ENCODE measurements around the gene ZNF846.
"Not testable (repeated sequence)": the region's sequence is repeated elsewhere in the genome, so short reads cannot be mapped to it uniquely, and the experiment has no call there.

Gene ZNF846

DNA sequence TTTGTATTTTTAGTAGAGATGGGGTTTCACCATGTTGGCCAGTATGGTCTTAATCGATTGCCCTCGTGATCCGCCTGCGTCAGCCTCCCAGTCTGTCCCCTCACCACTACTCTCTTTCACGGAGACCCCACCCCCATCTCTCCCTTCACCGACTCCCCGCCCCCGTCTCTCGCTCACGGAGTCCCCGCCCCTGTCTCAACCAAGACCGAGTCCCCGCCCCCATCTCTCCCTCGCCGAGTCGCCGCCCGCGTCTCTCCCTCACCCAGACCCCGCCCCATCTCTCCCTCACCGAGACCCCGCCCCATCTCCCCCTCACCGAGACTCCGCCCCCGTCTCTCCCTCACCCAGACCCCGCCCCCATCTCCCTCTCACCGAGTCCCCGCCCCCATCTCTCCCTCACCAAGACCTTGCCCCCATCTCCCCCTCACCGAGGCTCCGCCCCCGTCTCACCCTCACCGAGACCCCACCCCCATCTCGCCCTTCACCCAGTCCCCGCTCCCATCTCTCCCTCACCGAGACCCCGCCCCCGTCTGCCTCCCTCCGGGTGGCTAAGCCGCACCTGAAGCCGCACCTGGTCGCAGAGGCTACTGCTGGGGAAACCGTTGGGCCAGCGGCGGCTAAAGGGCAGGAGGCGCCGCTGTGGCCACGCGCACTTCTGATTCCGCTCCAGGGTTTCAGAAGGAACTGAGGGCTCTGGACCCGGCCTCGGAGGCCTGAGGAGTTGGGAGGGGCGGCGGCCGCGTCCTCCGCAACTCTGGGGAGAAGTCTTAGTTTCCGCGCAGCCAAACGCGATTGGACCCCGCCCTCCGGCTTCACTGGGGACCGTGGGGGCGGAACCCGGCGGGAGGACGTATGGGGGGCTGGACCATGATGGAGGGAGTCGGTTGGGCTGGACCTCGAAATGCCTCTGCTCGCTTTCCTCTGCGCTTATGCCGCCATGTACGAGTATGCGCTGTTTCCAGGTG is 17.1 kb upstream of the ZNF846 start:
- H3K4me3 ChIP-seq (ENCODE audit: low read depth, low read length): peak overlapping the region; percentile 52

DNA sequence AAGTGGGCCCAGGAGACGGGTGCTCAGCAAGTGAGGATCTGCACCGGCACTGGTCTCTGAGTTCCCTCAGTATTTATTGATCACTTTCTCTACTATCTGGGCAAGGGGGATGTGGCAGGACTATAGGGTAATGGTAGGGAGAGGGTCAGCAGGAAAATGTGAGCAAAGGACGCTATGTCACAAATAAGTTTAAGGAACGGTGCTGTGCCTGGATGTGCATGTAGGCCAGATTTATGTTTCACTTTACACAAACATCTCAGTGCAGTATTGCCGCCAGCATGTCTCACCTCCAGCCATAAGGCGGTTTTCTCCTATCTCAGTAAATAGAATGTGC is 15.6 kb upstream of the ZNF846 start:
- H3K4me3 ChIP-seq (ENCODE audit: low read depth, low read length): not testable (repeated sequence)

DNA sequence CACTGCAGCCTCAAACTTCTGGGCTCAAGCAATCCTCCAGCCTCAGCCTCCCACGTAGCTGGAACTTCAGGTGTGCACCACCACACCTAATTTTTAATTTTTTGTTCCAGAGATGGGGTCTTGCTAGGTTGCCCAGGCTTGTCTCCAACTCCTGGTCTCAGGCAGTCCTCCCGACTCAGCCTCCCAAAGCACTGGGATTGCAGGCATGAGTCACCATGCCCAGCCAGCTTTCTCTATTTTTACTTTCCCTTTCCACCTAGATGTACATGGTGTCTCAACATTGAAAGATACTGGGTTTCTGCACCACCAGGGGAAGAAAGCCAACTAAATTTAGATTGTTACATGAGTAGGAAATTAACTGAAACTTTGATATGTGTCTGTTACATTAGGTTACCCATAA is 13.8 kb upstream of the ZNF846 start:
- no peak overlapping the region for H3K4me3 ChIP-seq (ENCODE audit: low read depth, low read length)

DNA sequence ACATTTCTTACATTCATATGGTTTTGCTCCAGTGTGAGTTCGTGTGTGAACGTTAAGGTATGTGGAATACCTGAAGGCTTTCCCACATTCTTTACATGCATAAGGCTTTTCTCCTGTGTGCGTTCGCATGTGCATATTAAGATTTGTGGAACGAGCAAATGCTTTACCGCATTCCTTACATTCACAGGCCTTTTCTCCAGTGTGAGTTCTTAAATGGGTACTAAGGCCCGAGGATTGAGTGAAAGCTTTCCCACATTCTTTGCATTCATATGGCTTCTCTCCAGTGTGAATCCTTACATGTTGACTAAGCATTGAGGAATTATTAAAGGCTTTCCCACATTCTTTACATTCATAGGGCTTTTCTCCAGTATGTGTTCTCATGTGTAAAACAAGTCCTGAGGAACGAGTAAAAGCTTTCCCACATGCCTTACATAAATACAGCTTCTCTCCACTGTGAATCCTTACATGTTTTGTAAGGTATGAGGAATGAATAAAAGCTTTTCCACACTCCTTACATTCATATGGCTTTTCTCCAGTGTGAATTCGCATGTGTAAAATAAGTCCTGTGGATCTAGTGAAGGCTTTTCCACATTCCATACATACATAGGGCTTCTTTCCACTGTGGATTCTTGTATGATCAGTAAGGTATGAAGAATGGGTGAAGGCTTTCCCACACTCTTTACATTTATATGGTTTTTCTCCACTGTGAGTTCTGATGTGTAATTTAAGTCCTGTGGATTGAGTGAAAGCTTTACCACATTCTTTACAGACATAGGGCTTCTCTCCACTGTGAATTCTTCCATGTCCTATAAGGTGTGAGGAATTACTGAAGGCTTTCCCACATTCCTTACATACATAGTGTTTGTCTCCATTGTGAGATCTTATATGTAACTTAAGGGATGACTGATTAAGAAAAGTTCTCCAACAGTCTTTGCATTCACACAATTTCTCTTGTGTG is 10.7 kb downstream of the ZNF846 start:
- H3K4me3 ChIP-seq (ENCODE audit: low read depth, low read length): no peak overlapping the region

DNA sequence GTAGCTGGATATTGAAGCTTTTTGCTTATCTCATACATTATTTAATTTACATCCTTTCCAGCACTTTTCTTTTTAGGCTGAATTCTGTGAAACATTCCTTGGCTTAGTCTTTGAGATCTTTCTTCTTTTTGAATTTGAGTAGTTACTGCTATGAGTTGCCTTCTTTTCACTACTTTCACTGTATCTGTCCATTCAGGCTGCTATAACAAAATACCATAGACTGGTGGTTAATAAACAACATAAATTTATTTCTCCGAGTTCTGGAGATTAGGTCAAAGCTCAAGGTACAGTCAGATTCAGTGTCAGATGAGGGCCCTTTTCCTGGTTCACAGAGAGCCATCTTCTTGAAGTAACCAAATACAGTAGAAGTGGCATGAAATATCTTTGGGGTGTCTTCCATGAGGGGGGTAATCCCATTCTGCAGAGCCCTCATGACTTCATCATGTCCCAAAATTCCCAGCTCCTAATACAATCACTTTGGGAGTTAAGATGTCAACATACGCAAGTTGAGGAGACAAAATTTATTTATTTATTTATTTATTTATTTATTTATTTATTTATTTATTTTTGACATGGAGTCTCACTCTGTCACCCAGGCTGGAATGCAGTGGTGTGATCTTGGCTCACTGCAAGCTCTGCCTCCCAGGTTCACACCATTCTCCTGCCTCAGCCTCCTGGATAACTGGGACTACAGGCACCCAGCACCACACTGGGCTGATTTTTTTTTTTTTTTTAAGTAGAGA is 15.7 kb downstream of the ZNF846 start:
- H3K4me3 ChIP-seq (ENCODE audit: low read depth, low read length): no peak overlapping the region

DNA sequence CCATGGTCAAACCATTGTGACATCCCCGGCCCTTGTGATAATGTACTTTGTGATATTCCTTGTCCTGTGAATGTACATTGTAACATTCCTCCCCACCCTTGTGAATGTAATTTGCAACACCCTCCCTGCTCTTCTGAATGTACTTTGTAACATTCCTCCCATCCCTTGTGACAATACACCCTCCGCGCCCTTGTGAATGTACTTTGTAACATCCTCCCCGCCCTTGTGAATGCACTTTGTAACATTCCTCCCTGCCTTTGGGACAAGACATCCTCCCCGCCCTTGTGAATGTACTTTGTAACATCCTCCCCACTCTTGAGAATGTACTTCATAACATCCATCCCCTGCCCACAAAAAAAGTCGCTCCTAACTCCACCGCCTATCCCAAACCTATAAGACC is 17.1 kb downstream of the ZNF846 start:
- H3K4me3 ChIP-seq (ENCODE audit: low read depth, low read length): no peak overlapping the region

DNA sequence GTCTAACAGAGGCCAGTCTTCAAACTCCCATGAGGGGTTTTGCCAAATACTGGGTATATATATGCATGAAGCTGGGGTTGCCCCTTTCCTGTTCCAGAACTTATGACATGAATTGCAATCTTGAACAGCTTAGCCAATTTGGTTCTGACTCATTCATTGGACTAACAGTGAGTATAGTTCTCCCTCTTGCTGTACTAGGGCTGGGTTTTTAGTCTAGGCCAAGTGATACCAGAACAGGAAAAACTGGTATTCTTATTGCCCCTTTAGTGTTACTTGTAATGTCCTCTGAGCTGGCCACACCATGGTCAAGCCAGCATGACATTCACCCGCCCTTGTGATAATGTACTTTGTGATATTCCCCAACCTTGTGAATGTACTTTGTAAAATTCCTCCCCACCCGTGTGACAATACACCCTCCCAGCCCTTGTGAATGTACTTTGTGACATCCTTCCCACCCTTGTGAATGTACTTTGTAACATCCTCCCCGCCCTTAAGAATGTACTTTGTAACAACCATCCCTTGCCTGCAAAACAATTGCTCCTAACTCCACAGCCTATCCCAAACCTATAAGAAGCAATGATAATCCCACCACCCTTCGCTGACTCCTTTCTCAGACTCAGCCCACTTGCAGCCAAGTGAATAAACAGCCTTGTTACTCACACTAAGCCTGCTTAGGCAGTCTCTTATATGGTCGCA is 26.9 kb downstream of the ZNF846 start:
- no peak overlapping the region for H3K4me3 ChIP-seq (ENCODE audit: low read depth, low read length)

DNA sequence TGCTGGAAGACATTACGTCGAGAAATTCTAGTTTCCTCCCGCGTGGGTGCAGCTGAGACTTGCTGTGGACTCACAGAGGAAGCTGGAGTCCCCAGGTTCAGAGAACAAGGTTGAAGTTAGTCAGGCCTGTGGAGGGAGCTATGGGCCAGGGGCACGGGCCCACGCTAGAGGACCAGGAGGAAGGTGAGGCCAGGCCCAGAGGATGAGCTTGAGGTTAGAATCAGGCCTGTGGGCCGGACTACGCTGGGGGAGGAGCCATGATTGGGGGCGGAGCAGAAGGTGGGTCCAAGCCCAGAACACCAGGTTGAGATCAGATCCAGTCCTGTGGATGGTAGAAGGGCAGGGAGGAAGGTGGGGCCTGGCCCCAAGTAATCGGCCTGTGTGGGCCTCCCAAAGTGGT is 32.6 kb downstream of the ZNF846 start:
- no peak overlapping the region for H3K4me3 ChIP-seq (ENCODE audit: low read depth, low read length)

DNA sequence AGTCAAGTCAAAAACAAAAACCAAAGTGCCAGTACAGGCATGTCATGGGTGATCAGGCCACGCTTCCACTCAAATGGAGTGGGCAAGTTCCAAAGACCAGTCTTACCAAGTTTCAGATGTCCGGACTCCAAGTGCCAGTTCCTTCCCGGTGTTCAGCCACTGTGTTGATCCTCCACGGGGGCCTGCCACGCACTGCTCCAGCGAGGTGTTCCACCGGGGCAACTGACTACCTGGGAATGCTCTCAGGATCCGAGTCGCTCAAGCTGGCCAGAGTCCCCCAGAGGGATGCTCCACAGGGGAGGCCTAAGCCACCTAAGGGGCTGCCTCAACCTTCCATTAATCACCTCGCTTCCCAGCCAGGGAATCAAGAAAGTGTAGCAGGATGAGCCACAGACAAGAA is 38.5 kb downstream of the ZNF846 start:
- H3K4me3 ChIP-seq (ENCODE audit: low read depth, low read length): not testable (repeated sequence)

DNA sequence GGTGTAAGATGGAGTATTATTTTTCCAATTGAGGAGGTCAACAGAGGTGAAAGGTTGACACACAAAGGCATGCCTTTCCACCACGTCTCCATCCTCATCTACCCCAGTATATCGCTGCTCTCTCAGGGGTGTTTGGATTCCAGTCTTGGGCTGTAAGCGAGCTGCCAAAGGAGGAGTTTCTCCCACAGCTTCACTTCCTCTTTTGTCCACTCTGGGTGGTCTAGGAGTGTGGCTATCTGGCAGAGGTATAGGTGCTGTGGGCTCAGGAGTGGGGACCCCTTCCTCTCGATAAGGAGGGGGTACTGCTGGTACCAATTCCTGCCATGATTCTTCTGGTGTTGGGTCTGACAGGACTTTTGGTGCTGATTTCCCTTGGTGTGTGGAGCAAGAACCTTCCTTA is 39.4 kb downstream of the ZNF846 start:
- no peak overlapping the region for H3K4me3 ChIP-seq (ENCODE audit: low read depth, low read length)

DNA sequence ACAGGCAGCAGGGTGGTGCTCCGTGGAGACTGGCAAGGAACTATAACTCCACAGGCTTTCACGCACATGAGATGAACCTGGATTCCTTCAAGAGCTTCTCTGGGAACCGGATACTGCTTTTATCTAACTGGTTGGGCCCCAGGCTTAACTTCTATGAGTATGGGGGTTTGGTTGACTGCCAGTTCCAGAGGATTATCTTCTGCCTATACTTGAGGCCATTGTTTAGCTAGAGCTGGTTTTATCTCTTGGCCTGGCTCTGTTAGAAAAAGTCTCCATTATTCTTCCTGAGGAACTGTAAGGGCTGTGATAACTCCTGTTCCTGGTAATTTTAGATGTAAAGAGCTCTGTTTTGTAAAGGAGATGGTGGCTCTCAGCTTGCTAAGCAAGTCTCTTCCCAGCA is 40.9 kb downstream of the ZNF846 start:
- H3K4me3 ChIP-seq (ENCODE audit: low read depth, low read length): no peak overlapping the region

DNA sequence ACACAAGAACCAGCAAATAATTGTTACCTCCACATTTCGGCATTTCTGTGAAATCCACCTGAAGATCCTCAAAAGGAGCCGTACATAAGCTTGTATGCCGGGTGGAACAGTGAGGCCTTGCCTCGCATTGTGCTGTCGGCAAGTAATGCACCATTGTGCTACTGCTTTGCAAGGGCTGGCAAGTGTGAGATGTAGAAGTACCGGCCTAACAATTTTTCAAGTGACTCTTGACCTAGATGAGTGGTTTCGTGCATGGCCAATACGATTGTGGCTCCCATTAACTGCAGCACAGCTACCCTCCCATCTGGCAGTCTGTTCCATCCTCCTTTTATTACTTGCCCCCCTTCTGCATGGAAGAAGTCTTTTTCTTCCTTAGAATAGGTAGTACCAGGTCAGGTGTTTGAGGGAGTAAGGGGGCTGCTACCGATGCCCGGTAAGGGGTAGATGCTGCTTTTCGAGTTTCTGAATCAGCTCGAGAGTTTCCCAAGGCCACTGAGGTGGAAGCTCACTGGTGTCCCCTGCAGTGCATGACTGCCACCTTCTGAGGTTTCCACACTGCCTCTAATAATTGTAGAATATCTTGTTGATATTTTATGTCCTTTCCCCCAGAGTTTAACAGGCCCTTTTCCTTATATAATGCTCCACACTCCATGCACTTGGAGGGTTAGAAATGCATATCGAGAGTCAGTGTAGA is 42.9 kb downstream of the ZNF846 start:
- not testable (repeated sequence) for H3K4me3 ChIP-seq (ENCODE audit: low read depth, low read length)

DNA sequence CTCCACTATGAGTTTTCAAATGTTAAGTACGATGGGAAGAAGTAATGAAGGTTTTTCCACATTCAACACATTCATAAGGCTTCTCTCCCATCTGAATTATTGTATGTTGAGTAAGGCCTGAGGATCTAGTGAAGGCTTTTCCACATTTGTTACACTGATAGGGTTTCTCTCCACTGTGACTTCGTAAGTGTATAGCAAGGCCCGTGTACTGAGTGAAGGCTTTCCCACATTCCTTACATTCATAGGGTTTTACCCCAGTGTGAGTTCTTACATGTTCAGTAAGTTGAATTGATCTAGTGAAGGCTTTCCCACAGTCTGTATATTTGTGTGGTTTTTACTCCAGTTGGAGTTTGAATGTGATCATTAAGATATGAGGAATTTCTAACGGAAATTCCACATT is 44.4 kb downstream of the ZNF846 start:
- H3K4me3 ChIP-seq (ENCODE audit: low read depth, low read length): no peak overlapping the region

DNA sequence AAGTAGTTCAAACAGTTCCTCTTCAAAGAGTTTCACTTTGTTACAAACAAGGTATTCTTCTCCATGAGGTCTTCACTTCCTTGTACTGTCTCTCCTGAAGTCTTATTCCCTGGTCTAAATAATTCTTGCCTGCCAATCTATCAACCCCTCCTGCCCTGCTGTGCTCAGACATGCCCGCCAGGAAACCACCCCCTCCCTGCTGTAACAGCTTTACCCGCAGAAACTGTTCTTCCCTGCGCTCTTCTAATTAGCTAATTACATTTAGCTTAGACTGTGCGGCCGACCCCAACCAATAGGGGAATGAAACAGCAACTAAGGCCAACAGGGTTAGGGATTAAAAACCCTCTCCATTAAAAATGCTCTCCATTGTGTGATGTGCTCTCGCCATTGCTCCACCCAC is 46.7 kb downstream of the ZNF846 start:
- H3K4me3 ChIP-seq (ENCODE audit: low read depth, low read length): no peak overlapping the region

DNA sequence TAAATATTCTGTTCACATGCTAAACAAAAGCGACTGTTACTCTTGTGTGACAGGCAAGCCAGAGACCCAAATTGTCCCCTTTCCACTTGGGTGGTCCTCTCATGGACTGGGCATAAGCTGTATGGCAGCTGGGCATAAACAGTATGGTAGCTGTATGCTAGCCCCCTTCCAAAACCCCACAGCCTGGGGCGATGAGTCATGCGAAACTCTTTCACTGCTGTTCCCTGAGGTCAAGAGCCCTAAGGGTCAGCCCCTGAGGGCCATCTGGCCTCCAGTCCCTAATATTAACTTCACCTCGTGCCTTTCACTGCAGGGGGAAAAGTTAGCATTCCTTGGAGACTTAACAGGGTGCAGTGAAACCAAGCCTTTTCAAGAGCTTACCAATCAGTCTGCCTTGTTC is 48.0 kb downstream of the ZNF846 start:
- H3K4me3 ChIP-seq (ENCODE audit: low read depth, low read length): no peak overlapping the region

DNA sequence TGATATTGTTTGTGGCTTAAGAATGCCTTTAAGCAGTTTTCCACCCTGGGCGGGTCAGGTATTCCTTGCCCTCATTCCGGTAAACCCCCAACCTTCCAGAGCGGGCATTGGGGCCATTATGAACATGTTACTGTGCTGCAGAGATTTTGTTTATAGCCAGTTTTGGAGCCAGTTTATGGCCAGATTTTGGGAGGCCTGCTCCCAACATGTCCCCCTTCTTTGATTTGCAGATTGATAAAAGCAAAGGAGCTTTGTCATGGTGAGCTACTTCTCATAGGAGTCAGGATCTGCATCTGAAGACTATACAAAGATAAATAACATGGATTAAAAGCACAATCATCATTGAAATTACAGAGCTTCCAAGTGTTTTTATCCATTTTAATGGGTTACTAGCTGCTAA is 56.7 kb downstream of the ZNF846 start:
- no peak overlapping the region for H3K4me3 ChIP-seq (ENCODE audit: low read depth, low read length)

DNA sequence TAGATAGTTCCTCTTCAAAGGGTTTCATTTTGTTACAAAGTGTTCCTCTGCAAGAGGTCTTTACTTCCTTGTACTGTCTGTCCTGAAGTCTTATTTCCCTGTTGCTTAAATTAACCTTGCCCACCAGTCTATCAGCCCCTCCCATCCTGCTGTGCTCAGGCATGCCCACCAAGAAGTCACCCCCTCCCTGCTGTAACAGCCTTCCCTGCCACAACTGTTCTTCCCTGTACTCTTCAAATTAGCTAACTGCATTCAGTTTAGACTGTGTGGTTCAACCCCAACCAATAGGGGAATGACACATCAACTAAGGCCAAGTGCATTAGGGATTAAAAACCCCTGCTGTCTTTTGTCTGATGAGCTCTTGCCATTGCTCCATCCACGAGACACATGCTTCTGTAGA is 59.2 kb downstream of the ZNF846 start:
- no peak overlapping the region for H3K4me3 ChIP-seq (ENCODE audit: low read depth, low read length)

DNA sequence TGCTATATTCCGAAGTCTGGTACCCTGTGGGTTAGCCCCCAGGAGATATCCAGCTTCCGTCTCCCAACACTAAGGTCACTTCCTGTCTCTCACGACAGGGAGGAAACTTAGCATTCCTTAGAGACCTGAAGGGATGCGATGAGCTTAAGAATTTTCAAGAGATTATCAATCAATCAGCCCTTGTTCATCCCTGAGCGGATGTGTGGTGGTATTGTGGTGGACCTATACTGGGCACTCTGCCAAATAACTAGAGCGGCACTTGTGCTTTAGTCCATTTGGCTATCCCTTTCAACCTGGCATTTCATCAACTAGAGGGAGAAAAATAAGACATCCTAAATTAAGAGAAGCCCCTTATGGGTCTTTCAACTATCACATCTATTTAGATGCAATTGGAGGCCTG is 62.7 kb downstream of the ZNF846 start:
- no peak overlapping the region for H3K4me3 ChIP-seq (ENCODE audit: low read depth, low read length)

DNA sequence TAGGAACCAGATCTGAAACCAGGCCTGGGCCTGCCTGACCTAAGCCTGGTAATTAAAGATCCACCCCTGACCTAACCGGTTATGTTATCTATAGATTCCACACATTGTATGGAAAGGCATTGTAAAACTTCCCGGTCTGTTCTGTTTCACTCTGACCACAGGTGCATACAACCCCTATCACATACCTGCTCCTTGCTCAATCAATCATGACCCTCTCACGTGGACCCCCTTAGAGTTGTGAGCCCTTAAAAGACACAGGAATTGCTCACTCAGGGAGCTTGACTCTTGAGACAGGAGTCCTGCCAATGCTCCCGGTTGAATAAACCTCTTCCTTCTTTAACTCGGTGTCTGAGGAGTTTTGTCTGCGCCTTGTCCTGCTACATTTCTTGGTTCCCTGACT is 66.4 kb downstream of the ZNF846 start:
- no peak overlapping the region for H3K4me3 ChIP-seq (ENCODE audit: low read depth, low read length)
